COLO668 (cell line): Measurements from ENCODE around the gene TIAM1.

Experiments
- DNase-seq: peaks from one replicate; lab custom pipeline; 2025; ENCODE audit not compliant: unreplicated experiment; lab: John Stamatoyannopoulos, UW

TIAM1 gene

GRCh38 chr21:31290765-31291164, 53.3 kb downstream of the TIAM1 start:
- no peak for DNase-seq

- no peak for DNase-seq
Observed at GRCh38 chr21:31289702-31290101, 54.4 kb downstream of the TIAM1 start.

GRCh38 chr21:31288191-31288590, 55.9 kb downstream of the TIAM1 start:
- DNase-seq: no peak

GRCh38 chr21:31287201-31287600, 56.9 kb downstream of the TIAM1 start:
- DNase-seq: no peak

- DNase-seq: no peak
Observed at GRCh38 chr21:31286621-31287020, 57.4 kb downstream of the TIAM1 start.

GRCh38 chr21:31284797-31285397, 59.2 kb downstream of the TIAM1 start:
- DNase-seq: no peak

GRCh38 chr21:31283025-31283424, 61.0 kb downstream of the TIAM1 start:
- DNase-seq: no peak

GRCh38 chr21:31282095-31282709, 61.9 kb downstream of the TIAM1 start:
- DNase-seq: no peak

- DNase-seq: no peak
Observed at GRCh38 chr21:31281561-31281960, 62.5 kb downstream of the TIAM1 start.

GRCh38 chr21:31279986-31280385, 64.1 kb downstream of the TIAM1 start:
- DNase-seq: no peak

- no peak for DNase-seq
Observed at GRCh38 chr21:31279214-31279613, 64.8 kb downstream of the TIAM1 start.

GRCh38 chr21:31278511-31279130, 65.4 kb downstream of the TIAM1 start:
- DNase-seq: no peak

GRCh38 chr21:31276663-31277062, 67.4 kb downstream of the TIAM1 start:
- DNase-seq: no peak

GRCh38 chr21:31275901-31276300, 68.2 kb downstream of the TIAM1 start:
- DNase-seq: no peak

GRCh38 chr21:31273278-31273677, 70.8 kb downstream of the TIAM1 start:
- DNase-seq: no peak

GRCh38 chr21:31268090-31268489, 76.0 kb downstream of the TIAM1 start:
- DNase-seq: no peak

GRCh38 chr21:31267644-31268043, 76.4 kb downstream of the TIAM1 start:
- DNase-seq: no peak

- DNase-seq: no peak
Observed at GRCh38 chr21:31266241-31266640, 77.8 kb downstream of the TIAM1 start.

- no peak for DNase-seq
Observed at GRCh38 chr21:31265366-31266013, 78.6 kb downstream of the TIAM1 start.

- DNase-seq: no peak
Observed at GRCh38 chr21:31264574-31264973, 79.5 kb downstream of the TIAM1 start.

- no peak for DNase-seq
Observed at GRCh38 chr21:31262728-31263127, 81.3 kb downstream of the TIAM1 start.

- DNase-seq: no peak
Observed at GRCh38 chr21:31261759-31262158, 82.3 kb downstream of the TIAM1 start.
